SU-DHL-6 (cell line): Measurements from ENCODE around the gene SYNPR.

ENCODE experiments used
- H2AFZ ChIP-seq: fragments of 200-600 bp; sonication (generic); 2 replicates; pipeline ENCODE4 v1.6.1; 2014; ENCODE audit warnings: low read depth, mild to moderate bottlenecking, moderate library complexity, mixed read lengths, antibody characterized with exemption, low read length; ENCODE audit not compliant: severe bottlenecking
- H3F3A ChIP-seq: fragments of 200-600 bp; shearing (Covaris generic); 2 replicates; pipeline ENCODE4 v1.6.0; 2016; ENCODE audit warnings: antibody characterized with exemption, mild to moderate bottlenecking; ENCODE audit not compliant: insufficient read depth
- H3K27ac ChIP-seq: fragments of 200-600 bp; sonication (generic); 2 replicates; pipeline ENCODE4 v1.5.1; 2016; ENCODE audit warnings: low read depth, mild to moderate bottlenecking, low read length, moderate library complexity, mixed read lengths
- H3K27me3 ChIP-seq: fragments of 200-600 bp; sonication (generic), shearing (Covaris generic); 2 replicates; pipeline ENCODE4 v1.6.0; 2014; ENCODE audit warnings: mild to moderate bottlenecking, low read length
- H3K36me3 ChIP-seq: fragments of 200-600 bp; sonication (generic); 2 replicates; pipeline ENCODE4 v1.6.1; 2014; ENCODE audit warnings: mild to moderate bottlenecking, low read length, mixed read lengths
- H3K4me2 ChIP-seq: fragments of 300-600, 200-600 bp; shearing (Covaris generic), sonication (generic); 2 replicates; pipeline ENCODE4 v1.6.0; 2014; ENCODE audit warnings: low read length, low read depth, mild to moderate bottlenecking; ENCODE audit not compliant: poor library complexity, severe bottlenecking
- H3K4me3 ChIP-seq: fragments of 200-600 bp; sonication (generic); 2 replicates; pipeline ENCODE4 v1.5.1; 2014; ENCODE audit warnings: antibody characterized with exemption, low read length, mild to moderate bottlenecking, mixed read lengths; ENCODE audit not compliant: insufficient read depth, poor library complexity, severe bottlenecking
- H3K79me2 ChIP-seq: fragments of 200-600 bp; sonication (generic); 2 replicates; pipeline ENCODE4 v1.6.1; 2014; ENCODE audit warnings: mild to moderate bottlenecking, low read length, moderate library complexity; ENCODE audit not compliant: insufficient read depth
- H3K9ac ChIP-seq: fragments of 200-600 bp; sonication (generic); 2 replicates; pipeline ENCODE4 v1.7.0; 2014; ENCODE audit warnings: mild to moderate bottlenecking, low read length
- H3K9me2 ChIP-seq: fragments of 200-600 bp; sonication (generic); replicated peaks from 2 replicates; pipeline ENCODE4 v1.6.1; 2014; ENCODE audit warnings: low read length; ENCODE audit not compliant: insufficient read depth
- H3K9me3 ChIP-seq: fragments of 200-600 bp; sonication (generic); 2 replicates; pipeline ENCODE4 v1.6.1; 2014; ENCODE audit warnings: low read length, mixed read lengths; ENCODE audit not compliant: insufficient read depth
- H4K20me1 ChIP-seq: fragments of 200-600 bp; sonication (generic); 2 replicates; pipeline ENCODE4 v1.6.1; 2014; ENCODE audit warnings: low read depth, mild to moderate bottlenecking, antibody characterized with exemption, low read length, moderate library complexity, mixed read lengths
- CTCF ChIP-seq: fragments of 200-600 bp; sonication (generic); IDR thresholded peaks from one replicate; pipeline ENCODE4 v1.5.1; 2017; ENCODE audit warnings: antibody characterized with exemption, mild to moderate bottlenecking, low read length, moderate library complexity; ENCODE audit not compliant: insufficient read depth, poor library complexity, severe bottlenecking
- EZH2phosphoT487 ChIP-seq: fragments of 200-600 bp; sonication (generic), shearing (Covaris generic); conservative IDR thresholded peaks from 2 replicates; pipeline ENCODE4 v1.6.1; 2018; ENCODE audit warnings: mild to moderate bottlenecking, antibody characterized with exemption, low read length, moderate library complexity, mixed read lengths

The SYNPR gene

GRCh38 chr3:63655519-63655918 is 377.4 kb downstream of the SYNPR start:
- H3K4me2 ChIP-seq: no peak overlapping the region
- H3K36me3 ChIP-seq: no peaks in the 10 kb centered on the region
- no peaks in the 10 kb centered on the region for H3K9me2 ChIP-seq
- no peaks in the 10 kb centered on the region for H3K27me3 ChIP-seq
- no peaks in the 10 kb centered on the region for H3F3A ChIP-seq
- H3K4me3 ChIP-seq: no peak overlapping the region
- H3K27ac ChIP-seq: no peak overlapping the region
- H3K79me2 ChIP-seq: no peaks in the 10 kb centered on the region
- no peak overlapping the region for H2AFZ ChIP-seq
- H3K9ac ChIP-seq: no peak overlapping the region
- TF ChIP-seq CTCF: no peak
- no peak for TF ChIP-seq EZH2phosphoT487
- H3K9me3 ChIP-seq: no peaks in the 10 kb centered on the region
- H4K20me1 ChIP-seq: no peaks in the 10 kb centered on the region

GRCh38 chr3:63656786-63657185 is 378.7 kb downstream of the SYNPR start:
- no peaks in the 10 kb centered on the region for H4K20me1 ChIP-seq
- no peaks in the 10 kb centered on the region for H3K9me2 ChIP-seq
- H3K36me3 ChIP-seq: no peaks in the 10 kb centered on the region
- H3K4me3 ChIP-seq: no peak overlapping the region
- no peaks in the 10 kb centered on the region for H3K27me3 ChIP-seq
- no peak overlapping the region for H3K9ac ChIP-seq
- H3K4me2 ChIP-seq: no peak overlapping the region
- no peaks in the 10 kb centered on the region for H3K9me3 ChIP-seq
- H3F3A ChIP-seq: no peaks in the 10 kb centered on the region
- H3K79me2 ChIP-seq: no peaks in the 10 kb centered on the region
- H3K27ac ChIP-seq: no peak overlapping the region
- TF ChIP-seq EZH2phosphoT487 (no peak), CTCF (no peak)
- H2AFZ ChIP-seq: no peak overlapping the region

- H3K36me3 ChIP-seq: no peaks in the 10 kb centered on the region
- H3K27me3 ChIP-seq: no peaks in the 10 kb centered on the region
- no peaks in the 10 kb centered on the region for H3K79me2 ChIP-seq
- H3K27ac ChIP-seq: no peak overlapping the region
- H3K9me2 ChIP-seq: no peaks in the 10 kb centered on the region; the same call in 1 of the 2 replicates
- no peak overlapping the region for H2AFZ ChIP-seq
- TF ChIP-seq EZH2phosphoT487: no peak
- no peak for TF ChIP-seq CTCF
- H3K9ac ChIP-seq: no peak overlapping the region
- no peaks in the 10 kb centered on the region for H3F3A ChIP-seq
- no peaks in the 10 kb centered on the region for H4K20me1 ChIP-seq
- H3K9me3 ChIP-seq: no peaks in the 10 kb centered on the region
- no peak overlapping the region for H3K4me2 ChIP-seq
- no peak overlapping the region for H3K4me3 ChIP-seq
Measured at GRCh38 chr3:63661242-63661641, 383.1 kb downstream of the SYNPR start.
